SKM-1 (cell line): ENCODE data around the gene CILP.

Experiments
- DNase-seq: peaks from one replicate; lab custom pipeline; 2025; ENCODE audit not compliant: unreplicated experiment; lab: John Stamatoyannopoulos, UW

Gene CILP

DNA sequence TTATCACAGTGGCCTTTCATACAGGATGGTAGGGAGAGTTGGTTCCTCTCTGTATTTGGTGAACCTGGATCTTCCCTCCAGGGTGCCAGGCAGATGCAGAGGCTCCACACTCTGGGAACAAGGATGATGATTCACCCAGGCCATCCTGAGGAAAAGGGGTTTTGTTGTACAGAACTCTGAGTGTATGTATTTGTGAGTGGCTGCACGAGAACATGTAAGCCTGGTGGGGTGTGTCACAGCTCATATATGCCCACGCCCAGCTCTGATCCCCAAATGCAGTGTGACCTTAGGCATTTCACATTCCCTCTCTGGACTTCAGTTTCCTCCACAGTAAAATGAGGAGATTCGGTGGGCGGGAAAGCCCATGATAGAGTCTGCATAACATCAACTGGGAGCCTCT, 11.6 kb upstream of the CILP start:
- DNase-seq: no peak

DNA sequence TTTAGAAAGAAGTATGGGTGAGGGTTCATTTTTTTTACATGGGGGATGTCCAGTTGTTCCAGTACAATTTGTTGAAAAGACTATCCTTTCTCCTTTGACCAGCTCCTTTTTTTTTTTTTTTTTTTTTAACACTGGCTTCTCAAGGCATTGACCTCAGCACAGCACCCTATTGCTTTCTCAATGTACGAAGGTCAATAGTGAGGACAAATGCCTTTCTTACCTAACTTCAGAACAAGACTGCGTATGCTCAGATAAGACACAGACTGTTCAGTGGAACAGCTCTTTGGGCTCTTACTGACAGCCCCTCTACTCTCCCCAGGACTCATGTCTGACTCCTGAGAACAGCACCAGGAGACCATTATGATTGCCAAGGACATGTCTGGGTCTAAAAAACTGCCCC, 10.4 kb upstream of the CILP start:
- DNase-seq: no peak

DNA sequence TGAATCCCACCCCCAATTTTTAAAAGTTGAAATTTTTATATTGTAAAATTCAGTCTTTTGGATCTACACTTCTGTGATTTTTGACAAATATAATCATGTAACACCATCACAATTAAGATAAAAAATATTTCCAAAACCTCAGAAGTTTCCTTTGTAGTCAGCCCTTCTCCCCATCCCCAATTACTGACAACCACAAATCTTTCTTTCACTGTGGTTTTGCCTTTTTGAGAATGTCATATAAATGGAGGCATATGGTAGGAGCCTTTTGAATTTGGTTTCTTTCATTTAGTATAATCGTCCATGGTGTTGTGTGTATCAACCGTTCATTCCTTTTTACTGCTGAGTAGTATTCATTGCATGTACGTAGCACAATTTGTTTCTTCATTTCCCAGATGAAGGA, 7.9 kb upstream of the CILP start:
- DNase-seq: no peak

DNA sequence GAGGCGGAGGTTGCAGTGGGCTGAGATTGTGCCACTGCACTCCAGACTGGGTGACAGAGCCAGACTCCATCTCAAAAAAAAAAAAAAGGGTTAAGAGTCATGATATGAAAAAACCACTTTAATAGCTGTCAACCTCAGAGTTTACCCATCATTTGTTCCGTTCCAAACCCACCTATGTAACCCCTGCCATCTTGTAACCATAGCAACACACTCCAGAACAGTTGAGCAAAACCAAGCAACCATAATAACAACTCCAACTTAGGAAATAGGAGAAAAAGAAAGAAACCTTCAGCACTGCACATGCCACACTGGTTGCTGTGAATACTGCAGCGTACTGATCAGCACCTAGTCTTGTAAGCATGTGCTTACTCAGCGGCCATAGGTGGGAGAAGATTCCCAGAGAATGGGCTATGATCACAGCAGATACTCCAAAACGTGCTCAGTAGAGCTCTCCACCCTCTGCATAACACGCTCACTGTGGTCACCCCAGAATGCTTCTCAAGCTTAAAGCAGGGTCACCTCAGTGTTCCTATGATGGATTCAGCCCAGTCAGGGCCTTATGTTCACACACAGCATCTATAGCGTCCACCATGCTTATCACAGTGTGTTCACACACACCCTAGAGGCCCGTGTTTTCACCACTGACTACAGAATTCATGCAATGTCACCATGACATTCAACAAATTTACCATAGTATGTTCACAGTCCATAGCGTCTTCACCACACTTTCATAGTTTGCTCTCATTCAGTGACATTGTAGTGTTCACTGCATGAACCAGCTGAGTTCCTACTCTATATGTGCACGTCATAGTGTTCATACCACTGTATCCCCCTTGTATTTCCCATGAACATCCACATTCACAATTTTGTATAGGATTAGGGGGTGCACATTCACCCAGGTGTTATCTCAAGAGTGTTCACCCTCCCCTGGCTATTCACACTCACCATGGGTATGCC, 6.5 kb upstream of the CILP start:
- no peak for DNase-seq

DNA sequence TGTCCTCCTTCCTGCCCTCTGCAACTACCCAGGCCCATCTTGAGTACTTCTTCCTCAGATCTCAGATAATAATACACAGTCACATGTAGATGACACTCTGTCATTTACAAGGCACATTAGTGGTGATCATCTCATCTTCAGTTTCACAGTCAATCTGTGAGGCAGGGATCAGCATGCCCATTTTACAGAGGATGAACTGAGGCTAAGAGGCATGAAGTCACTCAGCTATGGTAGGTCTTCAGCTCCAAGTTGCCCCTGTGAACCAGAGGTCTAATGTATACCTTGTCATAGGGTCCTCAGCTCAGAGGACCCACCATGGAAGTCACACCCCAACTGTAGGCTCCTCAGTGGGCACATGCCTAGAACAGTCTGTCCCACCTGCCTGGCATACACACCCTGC, 4.2 kb upstream of the CILP start:
- DNase-seq: no peak

DNA sequence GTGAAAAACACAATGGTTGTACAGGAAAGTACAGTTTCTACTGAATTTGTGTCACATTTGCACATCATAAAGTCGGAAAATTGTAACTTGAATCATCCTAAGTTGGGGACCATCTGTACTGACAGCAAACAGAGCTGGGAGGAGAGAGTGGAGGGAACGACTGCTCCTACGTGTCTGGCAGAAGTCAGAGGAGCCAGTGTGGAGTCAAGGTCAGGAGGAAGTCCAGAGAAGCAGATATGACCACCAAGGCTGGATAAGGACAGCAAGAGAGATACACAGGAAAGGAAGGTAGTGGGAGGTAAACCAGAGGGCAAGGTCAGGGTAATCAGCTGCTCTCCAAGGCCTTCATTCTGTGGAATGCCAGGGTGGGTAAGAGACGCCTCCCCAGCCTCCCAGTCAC, 2.7 kb upstream of the CILP start:
- DNase-seq: no peak

DNA sequence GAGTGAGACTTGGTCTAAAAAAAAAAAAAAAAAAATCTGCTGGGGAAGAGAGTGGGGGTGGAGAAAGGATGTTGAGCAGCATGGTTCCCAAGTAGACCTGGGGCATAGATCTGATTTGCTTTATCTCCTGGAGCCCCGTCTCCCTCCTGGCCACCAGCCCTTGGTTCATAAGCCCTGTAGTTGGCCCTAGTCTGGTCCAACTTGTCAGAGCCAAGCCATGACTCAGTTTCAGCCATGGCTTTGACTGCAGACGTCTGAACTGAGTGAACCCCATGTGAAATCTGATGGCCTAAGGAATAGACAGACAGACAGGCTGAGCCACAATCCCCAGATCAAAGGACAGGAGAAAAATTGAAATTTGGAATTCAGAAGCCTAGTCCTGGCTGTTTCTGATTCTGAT, 2.0 kb upstream of the CILP start:
- DNase-seq: no peak

DNA sequence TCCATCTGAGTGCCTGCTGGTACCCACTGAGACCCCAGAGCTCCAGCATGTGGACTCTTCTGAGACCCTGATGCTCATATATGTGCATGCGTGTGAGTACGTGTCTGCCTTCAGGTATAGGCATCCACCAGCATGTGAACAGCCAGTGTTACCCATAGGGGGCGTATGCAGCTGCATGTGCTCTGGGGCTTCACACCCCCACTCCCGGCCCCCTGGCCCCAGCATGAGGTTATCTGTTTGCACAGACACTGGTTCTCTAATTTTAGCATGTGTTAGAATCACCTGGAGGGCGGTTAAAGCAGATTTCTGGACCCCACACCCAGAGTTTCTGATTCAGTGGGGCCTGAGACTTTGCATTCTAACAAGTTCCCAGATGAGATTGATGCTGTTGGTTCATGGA, 824 bp upstream of the CILP start:
- peak; percentile 27 for DNase-seq

DNA sequence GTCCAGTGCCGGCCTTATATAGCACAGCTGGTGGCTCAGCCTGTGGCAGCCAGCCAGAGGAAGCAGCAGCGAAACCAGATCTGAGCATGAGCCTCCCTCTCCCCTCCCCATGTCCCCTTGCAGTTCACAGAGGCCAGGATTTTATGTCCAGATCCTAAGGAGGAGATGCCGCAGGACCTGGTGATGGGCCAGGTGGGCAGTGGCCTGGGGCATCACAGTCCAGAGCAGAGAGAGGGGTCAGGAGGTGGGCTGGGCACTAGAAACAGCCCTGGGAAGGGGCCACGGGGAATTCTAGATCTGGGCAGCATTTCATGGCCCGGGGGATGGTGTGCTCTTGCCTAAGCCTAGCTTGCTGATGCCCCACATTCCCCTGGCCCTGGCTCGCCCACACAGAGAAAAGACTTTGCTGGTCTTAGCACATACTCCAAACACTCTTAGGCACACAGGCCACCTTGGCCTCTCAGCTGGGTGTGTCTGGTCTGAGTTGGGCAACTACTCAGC, 259 bp upstream of the CILP start:
- no peak for DNase-seq

DNA sequence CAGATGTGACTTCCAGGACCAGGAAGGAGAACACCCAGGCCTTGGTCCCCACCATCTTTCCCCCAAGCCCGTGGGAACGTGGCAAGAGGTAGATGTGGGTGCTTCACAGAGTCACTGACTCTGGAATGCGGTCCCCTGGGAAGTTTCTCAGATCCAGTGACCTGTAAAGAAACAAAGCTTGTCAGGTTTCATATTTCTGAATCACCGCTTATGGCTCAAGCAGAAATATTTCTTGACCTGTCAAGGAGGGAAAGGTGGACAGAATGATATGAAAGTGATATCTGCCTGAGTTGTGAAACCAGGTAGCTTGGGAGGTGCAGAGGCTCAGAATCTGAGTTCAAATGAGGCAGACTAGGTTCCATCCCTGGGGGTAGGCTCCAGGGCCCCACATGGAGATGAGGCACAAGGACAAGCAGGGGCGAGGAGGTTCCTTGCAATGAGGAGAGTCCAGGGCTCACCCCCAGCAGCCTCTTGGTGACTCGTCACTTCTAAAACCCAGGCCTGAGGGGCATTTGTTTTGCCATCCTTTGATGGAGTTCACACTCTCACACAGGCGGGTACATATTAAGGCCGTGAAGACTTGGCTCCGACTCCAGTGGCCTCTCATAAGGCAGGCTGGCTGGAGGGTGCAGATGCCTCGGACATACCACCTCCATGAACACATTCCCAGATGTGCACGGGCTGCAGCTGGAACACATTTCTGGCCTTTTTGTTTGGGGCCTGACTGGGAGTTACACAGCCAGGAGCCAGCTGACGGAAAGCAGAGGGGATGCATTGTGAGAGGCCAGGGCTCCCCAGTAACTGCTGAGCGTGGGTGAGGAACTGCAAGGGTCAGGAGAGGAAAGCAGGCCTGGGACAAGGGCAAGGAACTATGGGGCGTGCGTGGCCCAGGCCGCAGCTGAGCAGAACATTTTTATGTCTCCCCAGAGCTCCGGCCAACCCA, 1.3 kb downstream of the CILP start:
- no peak for DNase-seq

DNA sequence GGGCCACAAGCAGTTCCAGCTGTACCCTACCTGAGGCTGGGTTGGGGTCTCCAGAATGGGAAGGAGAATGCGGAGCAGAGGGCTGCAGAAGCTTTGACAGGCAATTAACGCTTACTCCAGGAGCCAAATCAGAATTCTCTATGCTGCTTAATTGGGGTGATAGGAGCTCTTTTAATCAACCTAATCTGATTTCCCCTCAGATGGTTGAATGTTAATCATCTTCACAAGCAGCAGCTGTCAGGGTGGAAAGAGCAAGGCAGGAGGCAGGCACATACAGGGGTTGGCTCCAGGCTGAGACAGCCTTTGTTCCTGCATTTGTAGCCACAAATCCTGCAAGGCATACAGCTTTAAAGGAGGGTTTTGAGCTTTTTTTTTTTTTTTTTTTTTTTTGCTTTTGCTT, 2.6 kb downstream of the CILP start:
- DNase-seq: no peak

DNA sequence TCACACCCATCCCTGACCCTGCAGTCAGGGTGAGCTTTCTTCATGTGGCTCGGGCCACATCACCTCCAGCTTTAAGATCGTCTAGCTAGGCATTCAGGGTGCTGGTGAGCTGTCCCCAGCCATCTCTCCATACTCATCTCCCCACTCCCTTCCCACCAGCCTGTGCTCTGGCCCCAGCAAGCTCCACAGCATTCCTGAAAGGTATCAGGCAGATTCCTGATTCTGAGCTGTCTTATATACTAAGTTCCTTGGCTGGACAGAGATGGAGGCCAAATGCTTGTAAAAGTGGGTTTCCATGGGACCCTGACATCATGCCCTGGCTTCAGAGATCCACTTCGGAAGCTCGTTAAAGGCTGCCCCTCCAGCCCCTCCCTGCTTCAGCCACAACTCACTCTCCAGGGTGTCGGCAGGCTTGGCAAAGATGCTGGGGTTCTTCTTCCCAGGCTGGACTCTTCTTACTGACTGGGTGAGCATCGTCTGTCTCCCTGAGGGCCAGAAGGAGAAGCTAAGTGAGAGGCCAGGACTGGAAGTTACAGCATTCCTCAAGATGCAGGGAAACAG, 3.9 kb downstream of the CILP start:
- DNase-seq: no peak

DNA sequence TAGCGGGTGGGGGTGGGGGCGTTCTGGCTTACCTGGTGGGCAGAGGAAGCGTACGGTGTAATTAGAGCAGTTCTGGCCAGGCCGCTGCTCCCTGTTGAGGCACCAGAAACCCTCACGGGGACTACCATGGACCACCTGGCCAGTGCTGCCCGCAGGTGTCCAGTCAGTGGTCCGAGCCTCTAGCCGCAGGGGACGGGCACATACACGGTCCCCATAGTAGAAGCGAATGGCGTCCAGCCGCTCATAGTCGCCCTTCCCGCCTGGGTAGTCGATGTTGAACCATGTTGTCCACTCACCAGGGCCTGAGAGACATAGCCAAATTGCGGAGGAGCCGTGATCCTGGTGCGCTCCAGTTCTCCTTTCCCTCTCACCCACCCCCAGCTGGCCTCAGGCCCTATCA, 4.5 kb downstream of the CILP start:
- DNase-seq: no peak

DNA sequence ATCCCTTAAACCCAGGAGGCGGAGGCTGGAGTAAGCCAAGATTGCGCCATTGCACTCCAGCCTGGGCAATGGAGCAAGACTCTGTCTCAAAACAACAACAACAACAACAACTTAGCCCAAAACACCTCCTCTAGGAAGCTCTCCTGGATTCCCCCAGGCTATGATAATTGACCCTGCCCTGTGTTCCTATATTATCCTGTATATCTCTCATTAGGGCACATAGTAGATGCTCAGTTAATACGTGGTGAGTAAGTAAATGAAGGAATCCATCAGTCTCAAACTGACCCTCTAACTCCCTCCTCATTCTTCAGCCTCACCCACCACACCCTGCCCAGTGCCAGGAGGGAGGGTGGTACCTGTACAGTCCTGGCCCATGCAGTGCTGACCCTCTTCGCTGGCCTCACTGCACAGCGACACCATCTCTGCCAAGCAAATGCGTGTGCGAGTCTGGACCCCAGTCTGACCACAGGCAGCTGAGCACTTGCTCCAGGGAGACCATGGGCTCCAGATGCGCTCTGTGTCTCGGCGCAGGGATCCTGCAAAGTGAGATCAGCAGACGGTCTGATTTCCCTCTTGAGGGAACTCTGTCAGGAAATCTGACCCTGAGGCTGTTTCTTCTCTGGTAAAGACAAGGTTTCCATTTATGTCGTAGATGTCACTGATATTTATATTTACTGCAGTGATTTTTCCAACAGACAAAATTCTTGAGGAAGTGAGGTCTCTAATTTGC, 6.2 kb downstream of the CILP start:
- DNase-seq: no peak

DNA sequence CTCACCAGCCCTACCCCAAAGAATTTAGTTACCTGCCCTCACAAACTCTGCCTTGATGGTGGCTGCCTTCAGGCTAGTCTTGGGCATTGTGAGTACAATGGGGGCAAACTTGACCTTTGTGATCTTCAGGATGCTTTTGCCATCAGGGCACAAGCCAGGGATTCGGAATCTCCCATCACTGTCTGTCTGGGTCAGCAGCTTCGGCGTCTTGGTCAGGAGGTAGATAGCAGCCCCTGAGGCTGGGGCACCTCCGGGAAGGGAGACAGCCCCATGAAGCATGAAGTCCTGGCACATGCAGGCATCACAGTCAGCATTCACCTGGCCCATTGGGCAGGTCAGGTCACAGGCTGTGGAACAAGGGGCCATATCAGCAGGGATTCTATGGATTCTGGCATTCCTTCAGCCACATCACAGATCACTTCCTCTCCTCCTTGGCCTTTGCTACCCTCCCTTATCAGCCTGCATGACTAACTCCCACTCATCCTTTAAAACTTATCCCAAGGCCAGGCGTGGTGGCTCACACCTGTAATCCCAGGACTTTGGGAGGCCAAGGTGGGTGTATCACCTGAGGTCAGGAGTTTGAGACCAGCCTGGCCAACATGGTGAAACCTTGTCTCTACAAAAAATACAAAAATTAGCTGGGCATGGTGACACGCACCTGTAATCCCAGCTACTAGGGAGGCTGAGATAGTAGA, 6.9 kb downstream of the CILP start:
- no peak for DNase-seq

DNA sequence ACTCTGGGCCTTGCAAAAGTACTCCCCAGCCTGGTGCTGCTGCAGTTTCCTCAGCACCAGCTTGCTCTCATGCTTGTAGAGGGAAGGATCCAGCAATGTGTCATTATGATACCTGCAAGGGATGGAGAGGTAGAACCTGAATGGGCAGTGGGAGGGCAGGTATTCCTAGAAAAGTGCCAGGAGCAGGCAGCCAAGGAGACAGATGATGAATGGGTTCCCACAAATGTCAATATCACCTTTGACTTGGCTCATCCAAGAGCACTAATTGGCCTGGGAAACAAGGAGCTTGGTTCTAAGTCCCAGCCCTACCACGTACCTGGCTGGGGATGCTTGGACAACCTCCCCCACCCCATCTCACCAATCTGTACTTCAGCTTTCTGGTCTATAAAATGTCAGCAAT, 9.4 kb downstream of the CILP start:
- no peak for DNase-seq

DNA sequence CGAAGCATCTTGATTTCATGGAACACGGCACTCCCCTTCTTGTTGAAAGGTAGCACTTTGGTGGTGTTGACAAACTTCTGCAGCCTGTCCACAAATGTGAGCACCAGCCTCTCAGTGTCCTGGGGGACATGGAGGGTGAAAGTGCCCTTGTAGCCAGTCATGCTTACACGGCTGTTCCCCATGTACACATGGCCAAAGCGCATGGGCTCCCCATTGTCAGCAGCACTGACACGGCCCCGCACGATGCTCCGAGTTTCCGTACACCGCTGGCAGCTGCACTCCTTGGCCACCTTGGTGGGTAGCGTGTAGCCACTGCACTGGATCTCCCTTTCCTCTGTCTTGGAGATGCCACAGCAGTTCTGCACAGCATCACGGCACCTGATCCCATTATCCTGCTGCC, 12.7 kb downstream of the CILP start:
- no peak for DNase-seq

DNA sequence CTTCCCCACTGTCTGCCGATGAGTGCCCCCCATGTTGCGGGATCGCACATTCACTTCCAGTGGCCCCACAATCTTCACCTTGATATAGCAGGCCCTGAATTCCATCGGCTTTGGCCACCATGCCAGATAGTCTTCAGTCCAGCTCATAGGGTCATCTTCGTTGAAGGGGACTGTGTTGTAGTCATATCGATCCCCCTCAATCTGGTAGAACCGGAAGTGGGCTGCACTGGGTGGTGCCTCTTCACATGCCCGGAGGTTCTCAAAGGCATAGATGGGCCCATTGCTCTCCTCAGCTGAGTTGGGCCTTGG, 14.0 kb downstream of the CILP start:
- DNase-seq: no peak

DNA sequence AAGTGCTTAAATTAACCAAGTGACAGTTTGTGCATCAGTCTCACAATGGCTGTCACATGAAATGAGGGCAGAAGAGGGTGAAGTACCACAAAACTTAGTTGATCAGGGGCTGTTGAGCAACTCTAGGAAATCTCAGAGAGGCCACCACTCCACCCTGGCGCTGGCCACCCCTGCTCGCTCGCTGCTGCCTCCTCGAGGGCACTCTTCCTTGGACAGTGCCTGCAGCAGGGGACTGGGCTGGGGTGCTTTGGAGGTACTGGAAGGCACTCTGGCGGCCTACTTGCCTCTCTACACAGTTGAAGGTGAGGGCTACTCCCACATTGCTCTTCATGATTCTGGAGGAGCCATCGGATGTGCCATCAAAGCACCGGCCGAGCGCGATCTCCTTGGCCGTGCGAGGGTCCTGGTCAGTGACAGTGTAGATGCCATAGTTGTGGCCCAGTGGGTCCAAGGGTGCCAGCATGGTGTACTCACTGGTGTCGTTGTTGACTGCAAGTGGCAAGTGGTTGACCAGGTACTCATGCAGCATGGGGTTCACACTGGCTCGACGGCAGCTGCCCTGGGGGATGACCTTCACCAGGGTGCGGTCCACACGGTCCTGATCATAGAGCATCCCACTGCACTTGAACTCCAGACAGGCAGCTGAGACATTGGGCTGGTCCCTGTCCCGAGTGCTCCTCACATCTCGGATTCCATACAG, 14.5 kb downstream of the CILP start:
- DNase-seq: no peak

DNA sequence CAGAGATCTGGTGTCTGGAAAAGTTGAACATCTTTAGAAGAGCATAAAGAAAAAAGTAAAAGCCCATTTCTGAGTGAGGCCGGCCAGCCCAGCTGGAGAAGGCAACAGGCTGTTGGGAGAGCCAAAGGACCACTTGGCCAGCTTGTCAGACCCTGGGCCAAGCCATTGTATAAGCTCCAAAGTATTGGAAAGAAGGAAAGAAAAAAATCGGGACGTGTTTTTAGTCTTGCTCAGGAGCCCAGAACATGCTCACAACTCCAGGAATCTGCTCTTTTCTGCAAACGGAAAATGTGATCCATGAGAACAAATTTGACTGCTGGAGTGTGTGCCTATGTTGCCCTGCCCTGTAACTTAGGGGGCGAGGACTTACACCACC, 15.7 kb downstream of the CILP start:
- no peak for DNase-seq
